GM18517 (cell line): ENCODE measurements around the gene DUSP28.
"Not testable (repeated sequence)": the region's sequence is repeated elsewhere in the genome, so short reads cannot be mapped to it uniquely, and the experiment has no call there.

ENCODE experiments used
- ATAC-seq: cut with Tn5 transposase; IDR thresholded peaks from one replicate; pipeline ENCODE4 v1.9.1; 2021; ENCODE audit warnings: mild to moderate bottlenecking, moderate library complexity; ENCODE audit not compliant: unreplicated experiment

The DUSP28 gene

GRCh38 chr2:240559286-240559685 lies 871 bp upstream of the DUSP28 start:
- ATAC-seq = no peak

DNA sequence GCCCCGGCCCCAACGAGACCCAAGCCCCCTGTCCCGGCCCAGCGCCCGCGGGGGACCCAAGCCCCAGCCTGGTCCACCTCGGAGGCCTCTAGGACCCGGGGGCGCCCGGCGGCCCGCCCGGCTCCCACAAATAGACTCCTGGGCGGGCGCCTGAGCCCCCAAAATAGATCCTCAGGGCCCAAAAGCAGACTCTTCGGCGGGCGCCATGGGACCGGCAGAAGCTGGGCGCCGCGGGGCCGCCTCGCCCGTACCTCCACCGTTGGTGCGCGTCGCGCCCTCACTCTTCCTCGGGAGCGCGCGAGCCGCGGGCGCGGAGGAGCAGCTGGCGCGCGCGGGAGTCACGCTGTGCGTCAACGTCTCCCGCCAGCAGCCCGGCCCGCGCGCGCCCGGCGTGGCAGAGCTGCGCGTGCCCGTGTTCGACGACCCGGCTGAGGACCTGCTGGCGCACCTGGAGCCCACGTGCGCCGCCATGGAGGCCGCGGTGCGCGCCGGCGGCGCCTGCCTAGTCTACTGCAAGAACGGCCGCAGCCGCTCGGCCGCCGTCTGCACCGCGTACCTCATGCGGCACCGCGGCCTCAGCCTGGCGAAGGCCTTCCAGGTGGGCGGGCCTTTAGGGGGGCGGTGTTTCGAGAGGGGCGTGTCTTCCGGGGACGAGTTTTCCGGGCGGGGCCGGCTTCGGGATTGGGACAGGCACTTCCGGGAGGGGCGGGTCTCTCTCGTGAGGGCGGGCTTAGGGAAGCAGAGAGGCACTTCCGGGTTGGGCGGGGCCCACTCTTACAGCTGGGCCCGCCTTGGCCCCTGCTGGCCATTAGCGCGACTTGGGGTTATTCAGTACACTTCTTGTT lies 545 bp downstream of the DUSP28 start:
- ATAC-seq = peak; percentile 58

DNA sequence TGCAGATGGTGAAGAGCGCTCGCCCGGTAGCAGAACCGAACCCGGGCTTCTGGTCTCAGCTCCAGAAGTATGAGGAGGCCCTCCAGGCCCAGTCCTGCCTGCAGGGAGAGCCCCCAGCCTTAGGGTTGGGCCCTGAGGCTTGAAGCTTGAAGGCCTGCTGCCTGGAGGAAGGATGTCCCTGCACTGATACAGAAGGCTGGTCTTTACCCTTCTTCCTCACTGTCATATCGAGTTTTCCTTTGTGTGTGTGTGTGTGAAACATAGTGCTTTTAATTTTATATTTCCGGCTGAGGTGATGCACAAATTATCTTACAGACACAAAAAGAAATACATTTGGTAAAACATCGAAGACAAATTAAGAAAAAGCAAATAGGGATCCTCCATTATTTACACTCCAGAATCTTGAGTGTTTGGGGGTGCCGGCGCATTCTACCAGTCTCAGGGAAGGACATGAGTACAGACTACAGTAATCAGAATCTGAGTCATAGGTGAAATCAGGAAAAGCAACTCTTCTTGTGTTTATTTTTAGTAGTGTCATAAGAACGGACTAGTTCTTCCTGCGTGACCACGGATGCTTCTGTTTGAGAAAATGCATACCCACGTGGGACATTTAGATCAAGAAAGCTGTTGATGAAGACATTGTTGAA lies 1.3 kb downstream of the DUSP28 start:
- ATAC-seq = peak; percentile 12

GRCh38 chr2:240563231-240563630 lies 3.1 kb downstream of the DUSP28 start:
- not testable (repeated sequence) for ATAC-seq

DNA sequence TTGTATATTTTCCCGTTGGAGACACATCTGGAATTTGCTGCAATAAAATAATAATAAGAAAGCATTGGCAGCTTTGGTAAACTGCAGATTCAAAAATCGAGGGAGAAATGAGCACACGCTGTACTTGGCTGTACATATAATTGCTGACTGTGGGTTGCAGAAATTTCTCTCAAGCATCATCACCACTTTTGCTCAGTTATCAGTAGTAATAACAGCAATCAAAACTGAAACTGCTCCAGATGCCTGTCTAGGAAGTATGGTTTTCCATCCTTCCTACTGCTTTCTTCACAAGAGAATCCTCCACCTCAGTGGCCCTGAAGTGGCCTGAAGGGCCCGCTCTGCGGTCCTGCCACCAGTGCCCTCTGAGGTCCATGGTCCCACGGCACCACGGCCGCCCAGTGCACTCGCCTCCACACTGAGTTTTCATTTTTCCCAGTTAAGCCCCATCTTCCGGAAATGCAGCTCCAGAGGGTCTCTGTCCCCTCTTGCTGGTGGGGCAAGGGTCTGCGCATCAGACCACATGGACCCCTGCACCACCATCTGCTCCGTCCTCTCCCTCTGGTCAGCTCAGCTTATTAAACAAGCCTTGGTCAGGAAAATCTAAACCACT lies 3.9 kb downstream of the DUSP28 start:
- ATAC-seq = no peak

DNA sequence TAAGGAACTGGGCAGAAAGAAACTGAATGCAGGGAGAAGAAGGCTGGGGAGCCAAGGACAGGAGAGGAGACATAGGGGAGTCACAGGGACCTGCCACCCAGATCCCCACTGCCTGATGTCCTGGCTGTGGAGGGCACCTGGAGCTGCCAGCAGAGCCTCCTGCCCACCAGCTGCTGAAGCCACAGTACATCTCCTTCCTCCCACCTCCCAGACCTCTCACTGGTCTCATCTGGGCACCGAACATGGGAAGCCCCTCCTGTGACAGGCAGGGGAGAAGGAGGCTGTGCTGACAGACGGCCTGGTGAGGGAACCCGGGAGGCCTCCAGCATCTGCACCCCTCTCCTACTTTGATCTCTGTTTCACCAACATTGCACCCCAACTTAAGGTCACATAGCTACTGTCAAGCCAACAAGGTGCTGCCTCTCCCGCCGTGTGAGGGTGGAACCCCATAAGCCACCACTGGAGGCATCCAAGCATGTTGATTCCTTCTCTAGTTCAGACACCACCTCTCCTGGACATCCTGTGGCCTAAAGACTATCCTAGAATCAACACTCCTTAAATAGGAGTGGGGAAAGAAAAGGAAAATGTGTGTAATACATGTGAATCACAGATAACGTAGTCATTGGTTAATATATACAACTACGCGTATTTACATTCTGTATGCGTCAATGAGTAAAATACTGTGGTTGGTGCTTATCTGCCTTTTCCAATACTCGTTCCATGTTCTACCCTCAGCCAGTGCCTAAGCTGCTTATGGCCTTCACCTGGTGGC lies 4.6 kb downstream of the DUSP28 start:
- no peak for ATAC-seq

DNA sequence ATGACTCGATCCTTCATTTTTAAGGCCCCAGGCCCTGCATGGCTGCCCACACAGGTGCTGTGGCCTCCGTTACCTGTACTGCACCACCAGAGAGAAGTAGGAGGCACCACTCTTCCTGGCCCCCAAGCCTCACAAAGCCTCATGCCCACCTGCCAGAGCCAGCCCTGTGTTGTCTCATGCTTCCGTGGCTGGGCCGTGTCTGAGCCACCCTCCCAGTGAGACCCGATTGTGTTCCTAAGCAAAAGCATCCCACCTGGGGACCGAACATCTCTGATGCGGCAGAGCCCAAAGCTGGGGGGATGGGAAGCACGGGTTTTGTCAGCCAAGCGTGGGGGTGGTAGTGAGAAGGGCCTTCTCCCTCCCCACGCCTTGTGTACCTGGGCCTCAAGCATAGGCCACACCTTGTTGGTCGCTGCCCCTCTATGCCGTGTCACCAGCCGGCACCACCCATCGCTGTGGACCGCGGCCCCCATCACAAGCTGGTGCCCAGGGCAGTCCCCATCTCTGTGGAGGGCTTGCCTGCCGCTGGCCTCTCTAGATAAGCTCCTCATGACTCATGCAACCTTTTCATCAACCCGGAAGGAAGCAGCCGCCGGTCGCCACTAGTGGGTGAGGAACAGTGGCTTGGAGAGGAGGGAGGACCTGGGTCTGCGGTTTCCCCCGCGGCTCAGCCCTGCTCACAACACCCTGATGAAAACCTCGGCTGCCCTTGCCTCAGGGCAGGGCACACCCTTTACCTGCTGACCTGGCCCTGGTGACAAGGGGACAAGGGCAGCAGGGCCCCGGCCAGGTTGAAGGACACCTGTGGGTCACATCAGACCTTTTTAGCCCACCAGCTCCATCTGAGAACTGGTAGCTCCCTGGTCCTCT lies 5.4 kb downstream of the DUSP28 start:
- ATAC-seq = peak; percentile 37

DNA sequence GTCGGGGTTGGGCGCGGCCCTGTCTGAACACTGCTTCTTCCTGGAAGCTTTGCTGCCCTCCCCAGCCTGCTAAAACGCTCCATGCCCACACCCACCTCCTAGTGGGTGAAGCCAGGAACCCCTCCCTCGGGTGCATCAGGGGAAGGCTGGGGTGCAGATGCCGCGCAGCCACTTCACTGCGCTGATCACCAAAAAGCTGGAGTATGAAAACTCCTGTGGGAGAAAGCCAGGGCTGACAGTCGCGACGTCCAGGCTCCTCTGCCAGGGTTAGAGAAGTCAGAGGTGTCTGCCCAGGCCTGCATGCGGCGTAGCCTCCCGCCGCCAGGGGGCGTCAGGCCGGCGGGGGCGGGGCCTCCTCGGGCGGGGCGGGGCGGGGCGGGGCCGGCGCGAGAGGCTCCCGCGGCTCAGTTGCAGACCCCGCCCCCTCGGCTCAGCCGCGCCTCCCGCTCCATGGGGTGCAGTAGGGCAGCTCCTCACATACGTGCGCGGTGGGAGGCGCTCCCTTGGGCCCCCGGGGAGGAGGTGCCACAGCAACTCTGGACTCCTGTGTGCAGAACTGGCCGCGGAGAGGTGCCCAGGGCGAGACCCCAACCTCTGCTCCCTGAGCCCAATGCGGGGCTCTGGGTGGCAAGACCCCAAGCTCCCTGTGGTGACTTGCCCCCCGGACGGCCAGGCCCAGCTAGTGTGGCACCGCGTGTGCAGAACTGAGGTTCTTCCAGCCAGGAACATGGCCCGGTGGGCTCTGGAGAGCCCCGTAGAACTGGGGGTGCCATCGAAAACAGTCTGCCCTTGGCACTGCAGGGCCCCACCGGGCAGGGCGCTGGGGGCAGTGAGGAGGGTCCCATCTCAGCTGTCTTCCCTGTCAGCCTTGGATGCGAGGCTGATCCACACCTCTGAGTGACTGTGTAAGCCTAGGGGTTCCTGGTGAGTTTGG lies 6.3 kb downstream of the DUSP28 start:
- ATAC-seq = peak; percentile 30

- no peak for ATAC-seq
Observed at GRCh38 chr2:240567137-240567871, 7.1 kb downstream of the DUSP28 start.

GRCh38 chr2:240567872-240568677 lies 7.9 kb downstream of the DUSP28 start, which contains the start of gene RNPEPL1:
TSS of gene RNPEPL1 (plus strand) at chr2:240568484. CDS start at chr2:240568587, 103 bp downstream.
- no peak for ATAC-seq

GRCh38 chr2:240568678-240569522 lies 8.7 kb downstream of the DUSP28 start:
- no peak for ATAC-seq

DNA sequence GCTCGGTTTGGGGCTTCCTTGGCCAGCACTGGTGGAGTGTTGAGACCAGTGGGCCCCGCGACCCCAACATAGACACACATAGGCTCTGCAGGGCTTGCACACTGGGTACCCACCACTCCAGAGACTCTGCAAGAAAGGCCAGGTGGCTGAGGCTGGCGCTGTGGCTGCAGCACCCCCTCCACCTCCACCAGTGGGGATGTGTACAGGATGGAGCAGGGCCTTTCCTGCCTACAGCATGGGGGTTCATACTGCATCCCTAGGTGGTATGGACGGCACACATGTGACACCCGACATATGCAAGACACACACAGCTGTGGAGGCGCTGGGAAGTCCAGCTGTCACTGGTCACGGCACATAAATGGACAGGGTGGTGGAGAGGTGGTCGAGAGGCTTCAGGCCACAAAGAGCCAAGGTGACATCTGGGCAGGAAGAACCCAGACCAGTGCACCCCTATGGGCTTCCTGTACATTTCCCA lies 9.4 kb downstream of the DUSP28 start:
- ATAC-seq = no peak

- ATAC-seq = no peak
Observed at GRCh38 chr2:240569998-240570530, 9.9 kb downstream of the DUSP28 start.

GRCh38 chr2:240570531-240571313 lies 10.6 kb downstream of the DUSP28 start:
- ATAC-seq = no peak

- no peak for ATAC-seq
Observed at GRCh38 chr2:240571314-240571973, 11.3 kb downstream of the DUSP28 start.
